OCI-LY7 (cell line): Measurements from ENCODE around the gene RUFY3.

Experiments
- EZH2phosphoT487 ChIP-seq: fragments of 200-600 bp; sonication (generic); IDR thresholded peaks from 2 replicates; pipeline ENCODE4 v1.6.1; 2018; ENCODE audit warnings: low read depth, borderline replicate concordance, mild to moderate bottlenecking, mixed run types, antibody characterized with exemption, low read length, moderate library complexity, mixed read lengths
- TF ChIP-seq, protein P1 (sequence below): fragments of 200-600 bp; sonication (generic); conservative IDR thresholded peaks from 2 replicates; pipeline ENCODE4 v1.5.1; 2014; ENCODE audit warnings: mild to moderate bottlenecking, antibody characterized with exemption, low read length, moderate library complexity, mixed read lengths

- TF ChIP-seq, protein P1, sequence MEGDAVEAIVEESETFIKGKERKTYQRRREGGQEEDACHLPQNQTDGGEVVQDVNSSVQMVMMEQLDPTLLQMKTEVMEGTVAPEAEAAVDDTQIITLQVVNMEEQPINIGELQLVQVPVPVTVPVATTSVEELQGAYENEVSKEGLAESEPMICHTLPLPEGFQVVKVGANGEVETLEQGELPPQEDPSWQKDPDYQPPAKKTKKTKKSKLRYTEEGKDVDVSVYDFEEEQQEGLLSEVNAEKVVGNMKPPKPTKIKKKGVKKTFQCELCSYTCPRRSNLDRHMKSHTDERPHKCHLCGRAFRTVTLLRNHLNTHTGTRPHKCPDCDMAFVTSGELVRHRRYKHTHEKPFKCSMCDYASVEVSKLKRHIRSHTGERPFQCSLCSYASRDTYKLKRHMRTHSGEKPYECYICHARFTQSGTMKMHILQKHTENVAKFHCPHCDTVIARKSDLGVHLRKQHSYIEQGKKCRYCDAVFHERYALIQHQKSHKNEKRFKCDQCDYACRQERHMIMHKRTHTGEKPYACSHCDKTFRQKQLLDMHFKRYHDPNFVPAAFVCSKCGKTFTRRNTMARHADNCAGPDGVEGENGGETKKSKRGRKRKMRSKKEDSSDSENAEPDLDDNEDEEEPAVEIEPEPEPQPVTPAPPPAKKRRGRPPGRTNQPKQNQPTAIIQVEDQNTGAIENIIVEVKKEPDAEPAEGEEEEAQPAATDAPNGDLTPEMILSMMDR: no peak
- TF ChIP-seq EZH2phosphoT487: no peak
Observed at GRCh38 chr4:70841211-70841610, 119.4 kb downstream of the RUFY3 start.
